Brain microvascular endothelial cell (primary cell): ENCODE measurements around the gene PERCC1.

Experiments
- DNase-seq: peaks from one replicate; pipeline ENCODE4 v3.0.0-alpha.2; 2020
- H3K27ac ChIP-seq: fragments of 250-450 bp; sonication (Bioruptor Pico); 2 replicates; pipeline ENCODE4 v1.5.1; 2020; ENCODE audit warnings: mild to moderate bottlenecking, moderate library complexity
- H3K27me3 ChIP-seq: fragments of 250-450 bp; sonication (Bioruptor Pico); replicated peaks from 2 replicates; pipeline ENCODE4 v1.5.1; 2020; ENCODE audit warnings: mild to moderate bottlenecking
- H3K36me3 ChIP-seq: fragments of 250-450 bp; sonication (Bioruptor Pico); replicated peaks from 2 replicates; pipeline ENCODE4 v1.5.1; 2020; ENCODE audit warnings: mild to moderate bottlenecking
- H3K4me3 ChIP-seq: 2 replicates; pipeline ENCODE4 v1.5.1; 2011; ENCODE audit warnings: low read depth, mild to moderate bottlenecking, control low read depth, low read length, moderate library complexity
- CTCF ChIP-seq: IDR thresholded peaks from 2 replicates; pipeline ENCODE4 v1.5.1; 2011; ENCODE audit warnings: low read depth, mild to moderate bottlenecking, moderate library complexity, low read length, control low read depth, inconsistent platforms; ENCODE audit errors: missing control alignments
- in situ Hi-C: cut with HindIII; loops from 2 replicates; pipeline ENCODE4 v1.10.0; 2017; ENCODE audit warnings: low sequenced_read_pairs, low pct_ligation_motif_present

Gene PERCC1

DNA sequence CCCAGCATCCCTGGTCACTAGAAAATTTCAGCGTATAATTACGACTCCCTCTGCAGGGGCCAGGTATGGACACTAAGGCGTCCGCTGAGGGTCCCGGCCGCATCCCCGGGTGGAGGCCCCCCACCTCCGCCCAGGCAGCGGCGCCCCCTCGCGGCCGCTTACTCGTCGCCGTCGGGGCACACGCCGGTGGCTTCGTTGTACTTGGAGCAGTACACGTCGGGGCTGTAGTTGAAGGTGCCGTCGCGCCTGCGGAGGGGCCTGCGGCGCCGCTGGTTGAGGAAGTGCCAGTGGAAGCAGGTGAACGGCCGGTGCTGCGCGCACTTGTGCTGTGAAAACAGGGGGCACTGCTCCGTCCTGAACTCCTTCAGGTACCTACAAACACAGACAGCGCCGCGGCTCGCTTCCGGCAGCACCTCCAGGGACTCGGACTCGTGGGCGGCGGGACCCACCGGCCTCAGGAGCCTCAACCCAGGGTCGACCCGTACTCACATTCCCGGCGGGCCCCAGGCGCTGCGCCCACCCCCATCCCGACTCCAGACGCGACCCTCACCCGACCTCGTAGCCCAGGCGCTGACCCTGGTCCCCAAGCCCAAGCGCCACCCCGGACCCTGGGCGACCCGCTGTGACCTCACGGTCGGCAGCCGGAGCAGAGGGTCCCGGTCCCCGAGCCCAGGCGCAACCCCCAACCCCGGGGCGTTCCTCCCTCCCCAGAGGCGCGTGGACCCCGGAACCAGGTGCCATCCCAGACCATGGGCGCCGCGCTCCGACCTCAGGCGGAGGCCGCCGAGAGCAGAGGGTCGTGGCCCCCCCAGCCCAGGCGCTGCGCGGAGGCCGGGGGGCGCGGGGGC is 17.0 kb upstream of the PERCC1 start:
- DNase-seq, result peak; percentile 27
- H3K27me3 ChIP-seq, result no peaks in the 10 kb centered on the region
- TF ChIP-seq CTCF, result peak; percentile 63

GRCh38 chr16:1414532-1415260 is 16.2 kb upstream of the PERCC1 start, which contains the start of gene UNKL:
Gene UNKL, minus strand, starts transcription at chr16:1414704. Its CDS starts 13 bp downstream, at chr16:1414691.
- TF ChIP-seq CTCF, result no peak
- H3K4me3 ChIP-seq, result peak within 1 kb of the TSS; percentile 76
- peaks cover 2% of the 10 kb centered on the region for H3K36me3 ChIP-seq
- DNase-seq, result peak; percentile 13
- H3K27me3 ChIP-seq, result no peaks in the 10 kb centered on the region
- in situ Hi-C loops, result no loop called here
- H3K27ac ChIP-seq, result no peak within 1 kb of the TSS

More for the DNA sequence above, 17.0 kb upstream of the PERCC1 start:
- in situ Hi-C loops, result no loop called here
- no peak overlapping the region for H3K27ac ChIP-seq
- peak overlapping the region; percentile 76 for H3K4me3 ChIP-seq
- peaks cover 2% of the 10 kb centered on the region for H3K36me3 ChIP-seq

GRCh38 chr16:1416521-1416941 is 14.3 kb upstream of the PERCC1 start:
- DNase-seq, result no peak
- peaks cover 2% of the 10 kb centered on the region for H3K36me3 ChIP-seq
- in situ Hi-C loops, result no loop called here
- TF ChIP-seq CTCF, result no peak
- no peak overlapping the region for H3K4me3 ChIP-seq
- no peak overlapping the region for H3K27ac ChIP-seq
- no peaks in the 10 kb centered on the region for H3K27me3 ChIP-seq

DNA sequence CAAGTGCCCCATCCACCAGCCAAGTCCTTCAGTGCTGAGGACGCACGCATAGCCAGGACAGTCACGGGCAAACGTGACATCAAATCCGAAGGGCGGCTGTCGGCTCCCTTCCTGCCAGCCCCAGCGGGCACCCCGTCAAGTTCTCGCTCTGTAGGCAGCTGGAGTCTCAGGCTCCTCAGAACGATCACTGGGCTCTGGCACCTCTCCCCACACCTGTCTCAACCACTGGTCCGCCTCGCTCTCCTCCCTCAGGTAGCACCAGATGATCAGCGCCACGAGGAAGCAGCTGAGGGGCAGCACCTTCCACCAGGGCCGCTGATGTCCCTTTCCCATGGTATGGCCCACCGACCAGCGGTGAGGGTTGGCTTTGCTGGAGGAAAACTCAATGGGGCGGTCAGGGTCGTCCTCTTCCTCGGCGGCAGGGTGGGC is 10.8 kb upstream of the PERCC1 start:
- TF ChIP-seq CTCF, result no peak
- DNase-seq, result no peak
- Histone ChIP-seq H3K4me3 (peak overlapping the region; percentile 100), H3K27ac (peak overlapping the region; percentile 75), H3K27me3 (no peaks in the 10 kb centered on the region), H3K36me3 (no peaks in the 10 kb centered on the region)
- in situ Hi-C loops, result no loop called here

GRCh38 chr16:1422076-1422475 is 8.8 kb upstream of the PERCC1 start:
- no peak overlapping the region for H3K27ac ChIP-seq
- in situ Hi-C loops, result no loop called here
- no peak overlapping the region for H3K4me3 ChIP-seq
- no peaks in the 10 kb centered on the region for H3K36me3 ChIP-seq
- TF ChIP-seq CTCF, result no peak
- no peak for DNase-seq
- no peaks in the 10 kb centered on the region for H3K27me3 ChIP-seq
